SJCRH30 (cell line): Measurements from ENCODE around the gene OXER1. TPM values are rescaled to one million over a fixed set of nuclear protein-coding genes. Genes with fewer than 3 reads are reported as not detected.
A peak's percentile ranks its signal among the peaks of the same experiment; 100 is the strongest.

Experiments
- DNase-seq, 2 experiments: peaks; one replicate each; pipeline ENCODE4 v3.0.0-alpha.2; 2015 to 2020
- H3K27ac ChIP-seq: fragments of 250-450 bp; sonication (Bioruptor Pico); 2 replicates; pipeline ENCODE4 v1.5.1; 2020; ENCODE audit warnings: mild to moderate bottlenecking, moderate library complexity
- H3K27me3 ChIP-seq: fragments of 250-450 bp; sonication (Bioruptor Pico); 2 replicates; pipeline ENCODE4 v1.5.1; 2020; ENCODE audit warnings: mild to moderate bottlenecking, moderate library complexity
- H3K36me3 ChIP-seq: fragments of 250-450 bp; sonication (Bioruptor Pico); 2 replicates; pipeline ENCODE4 v1.5.1; 2020; ENCODE audit warnings: mild to moderate bottlenecking, moderate library complexity
- H3K4me1 ChIP-seq: fragments of 250-450 bp; sonication (Bioruptor Pico); 2 replicates; pipeline ENCODE4 v1.5.1; 2020; ENCODE audit warnings: mild to moderate bottlenecking, moderate library complexity
- H3K4me3 ChIP-seq: fragments of 250-450 bp; sonication (Bioruptor Pico); 2 replicates; pipeline ENCODE4 v1.5.1; 2020; ENCODE audit warnings: mild to moderate bottlenecking, moderate library complexity
- H3K9me3 ChIP-seq: fragments of 250-450 bp; sonication (Bioruptor Pico); replicated peaks from 2 replicates; pipeline ENCODE4 v1.5.1; 2020; ENCODE audit warnings: mild to moderate bottlenecking, moderate library complexity
- total RNA-seq: library from RNA; depleted of rRNA; stranded (reverse); fragments of >200 nt; shearing (Covaris generic); gene quantifications from 2 replicates; pipeline ENCODE4 v1.2.3, GENCODE V29; 2014

The OXER1 gene
- total RNA-seq, 1 experiment from 2014 or later: 1.8 TPM

- Histone ChIP-seq H3K27ac (no peak overlapping the region), H3K27me3 (no peaks in the 10 kb centered on the region), H3K9me3 (peaks cover 3% of the 10 kb centered on the region; the same call in 1 of the 2 replicates), H3K36me3 (no peaks in the 10 kb centered on the region), H3K4me1 (peaks cover 18% of the 10 kb centered on the region), H3K4me3 (no peak overlapping the region)
- no peak for DNase-seq
Observed at GRCh38 chr2:42799881-42800280, 35.9 kb upstream of the OXER1 start.

- no peak for DNase-seq
- H3K27me3 ChIP-seq: no peaks in the 10 kb centered on the region
Observed at GRCh38 chr2:42797281-42797680, 33.3 kb upstream of the OXER1 start.

GRCh38 chr2:42796427-42797248 lies 32.7 kb upstream of the OXER1 start:
- H3K27ac ChIP-seq: peak overlapping the region; percentile 89
- H3K36me3 ChIP-seq: no peaks in the 10 kb centered on the region
- H3K27me3 ChIP-seq: no peaks in the 10 kb centered on the region
- H3K4me3 ChIP-seq: peak overlapping the region; percentile 43
- peaks cover 3% of the 10 kb centered on the region; the same call in 1 of the 2 replicates for H3K9me3 ChIP-seq
- DNase-seq: peak in 1 of 2 experiments; percentile 75
- peaks cover 24% of the 10 kb centered on the region for H3K4me1 ChIP-seq

More at GRCh38 chr2:42797281-42797680, 33.3 kb upstream of the OXER1 start:
- Histone ChIP-seq H3K9me3 (peaks cover 3% of the 10 kb centered on the region; the same call in 1 of the 2 replicates), H3K4me1 (peaks cover 24% of the 10 kb centered on the region), H3K4me3 (no peak overlapping the region), H3K36me3 (no peaks in the 10 kb centered on the region), H3K27ac (peak overlapping the region; percentile 89; the same call in 1 of the 2 replicates)

DNA sequence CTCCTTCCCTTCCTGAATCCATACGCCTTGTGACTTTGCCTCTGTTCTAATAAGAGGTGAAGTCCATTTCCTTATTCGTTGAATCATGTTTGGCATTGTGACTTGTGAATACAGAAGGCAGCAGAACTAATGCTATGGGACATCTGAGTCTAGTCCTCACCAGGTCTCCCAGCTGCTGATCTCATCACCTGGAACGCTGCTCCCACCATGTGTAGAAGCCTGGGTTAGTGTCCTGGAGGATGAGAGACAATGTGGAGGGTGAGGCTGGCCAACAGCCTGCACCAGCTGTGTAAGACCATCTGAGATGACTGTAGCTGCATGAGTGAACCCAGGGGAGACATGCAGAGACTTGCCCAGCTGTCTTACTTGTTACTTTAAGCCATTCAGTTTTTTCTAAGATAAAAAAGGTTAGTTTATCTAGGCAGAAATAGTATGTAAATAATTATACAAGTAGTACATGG lies 31.9 kb upstream of the OXER1 start:
- Histone ChIP-seq H3K36me3 (no peaks in the 10 kb centered on the region), H3K4me3 (peak overlapping the region; percentile 43), H3K4me1 (peaks cover 24% of the 10 kb centered on the region), H3K27me3 (no peaks in the 10 kb centered on the region), H3K27ac (peak overlapping the region; percentile 89), H3K9me3 (peaks cover 3% of the 10 kb centered on the region; the same call in 1 of the 2 replicates)
- DNase-seq: peak; percentile 86 to 94

- Histone ChIP-seq H3K27me3 (no peaks in the 10 kb centered on the region), H3K4me3 (no peak overlapping the region), H3K4me1 (peaks cover 24% of the 10 kb centered on the region), H3K27ac (peak overlapping the region; percentile 89), H3K36me3 (no peaks in the 10 kb centered on the region), H3K9me3 (peaks cover 3% of the 10 kb centered on the region; the same call in 1 of the 2 replicates)
- DNase-seq: no peak
Observed at GRCh38 chr2:42795275-42795674, 31.3 kb upstream of the OXER1 start.

DNA sequence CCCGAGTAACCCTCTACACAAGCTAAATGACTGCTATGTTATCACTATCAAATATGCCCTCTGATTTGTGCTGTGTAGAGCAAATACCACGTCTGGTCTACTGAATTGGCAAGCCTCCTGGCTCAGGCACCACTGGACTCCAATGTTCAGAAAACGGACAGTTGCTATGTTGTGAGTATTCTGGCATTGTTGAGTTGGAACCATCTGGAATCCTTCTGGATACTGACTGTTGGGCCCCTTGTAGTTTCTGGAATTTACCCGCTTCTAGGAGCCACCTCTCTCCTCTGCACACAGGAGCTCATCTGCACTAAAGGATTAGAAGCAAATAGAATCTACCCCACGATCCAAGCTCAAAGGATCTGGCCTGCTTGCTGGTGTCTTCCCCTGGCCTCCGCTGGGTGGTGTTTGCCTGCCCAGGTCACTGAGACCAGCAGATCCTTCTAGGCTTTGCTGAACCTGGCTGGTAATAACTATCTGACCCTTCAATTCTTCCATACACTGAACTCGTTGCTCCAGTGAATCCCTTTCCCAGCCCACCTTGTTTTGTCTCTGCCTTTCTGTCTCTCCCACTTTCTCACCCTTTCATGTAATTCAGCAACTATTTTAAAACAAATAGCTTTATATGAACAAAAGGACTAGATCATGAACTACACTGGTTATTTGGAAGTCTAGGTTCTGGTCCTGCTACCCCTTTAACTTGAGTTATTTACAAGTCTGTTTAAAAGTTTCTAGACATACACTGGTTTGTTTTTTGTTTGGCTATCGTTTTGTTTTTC lies 30.5 kb upstream of the OXER1 start:
- Histone ChIP-seq H3K27me3 (no peaks in the 10 kb centered on the region), H3K36me3 (no peaks in the 10 kb centered on the region), H3K9me3 (peaks cover 3% of the 10 kb centered on the region; the same call in 1 of the 2 replicates), H3K4me3 (no peak overlapping the region), H3K27ac (no peak overlapping the region), H3K4me1 (peaks cover 23% of the 10 kb centered on the region)
- no peak for DNase-seq

- H3K4me3 ChIP-seq: peak overlapping the region; percentile 63
- H3K27ac ChIP-seq: peak overlapping the region; percentile 78
- peak; percentile 31 to 57 for DNase-seq
- H3K36me3 ChIP-seq: no peaks in the 10 kb centered on the region
- H3K27me3 ChIP-seq: no peaks in the 10 kb centered on the region
- peaks cover 3% of the 10 kb centered on the region; the same call in 1 of the 2 replicates for H3K9me3 ChIP-seq
- peaks cover 31% of the 10 kb centered on the region for H3K4me1 ChIP-seq
Observed at GRCh38 chr2:42793334-42794270, 29.7 kb upstream of the OXER1 start.

- Histone ChIP-seq H3K4me3 (peak within 1 kb of the TSS; percentile 63), H3K27ac (peak within 1 kb of the TSS; percentile 78), H3K9me3 (peaks cover 3% of the 10 kb centered on the region; the same call in 1 of the 2 replicates), H3K27me3 (no peaks in the 10 kb centered on the region), H3K4me1 (peaks cover 40% of the 10 kb centered on the region), H3K36me3 (no peaks in the 10 kb centered on the region)
- DNase-seq: peak; percentile 59 to 62
Observed at GRCh38 chr2:42792583-42793333, 28.8 kb upstream of the OXER1 start, which contains the start of gene HAAO. TSS of gene HAAO (minus strand) at chr2:42792583. CDS start at chr2:42792536, 47 bp downstream.

- H3K27me3 ChIP-seq: no peaks in the 10 kb centered on the region
- no peaks in the 10 kb centered on the region for H3K36me3 ChIP-seq
- H3K27ac ChIP-seq: peak overlapping the region; percentile 78
- no peak for DNase-seq
- H3K9me3 ChIP-seq: peaks cover 3% of the 10 kb centered on the region; the same call in 1 of the 2 replicates
- peak overlapping the region; percentile 63 for H3K4me3 ChIP-seq
- peaks cover 45% of the 10 kb centered on the region for H3K4me1 ChIP-seq
Observed at GRCh38 chr2:42792087-42792582, 28.2 kb upstream of the OXER1 start.

DNA sequence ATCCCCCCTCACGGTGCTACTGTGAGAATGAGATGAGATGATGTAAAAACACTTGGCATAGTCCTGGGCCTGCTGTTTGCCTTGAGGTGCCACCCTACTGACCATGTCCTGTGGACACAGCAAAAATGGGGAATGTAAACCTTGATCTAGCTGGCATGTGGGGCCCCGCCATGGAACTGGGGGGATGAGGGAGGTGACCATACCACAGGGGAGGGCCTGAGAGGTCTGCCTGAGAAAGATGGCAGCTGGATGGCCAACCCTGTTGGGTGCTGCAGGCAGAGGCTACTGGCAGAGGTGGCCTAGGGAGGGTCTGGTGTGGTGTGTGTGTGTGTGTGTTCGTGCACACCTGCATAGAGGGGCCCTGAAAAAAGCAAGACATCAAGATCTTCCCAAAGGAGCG lies 27.7 kb upstream of the OXER1 start:
- DNase-seq: no peak
- Histone ChIP-seq H3K27me3 (no peaks in the 10 kb centered on the region), H3K4me3 (peak overlapping the region; percentile 63), H3K4me1 (peaks cover 46% of the 10 kb centered on the region), H3K36me3 (no peaks in the 10 kb centered on the region), H3K9me3 (no peaks in the 10 kb centered on the region), H3K27ac (no peak overlapping the region)

GRCh38 chr2:42789751-42790150 lies 25.8 kb upstream of the OXER1 start:
- Histone ChIP-seq H3K4me1 (peaks cover 50% of the 10 kb centered on the region), H3K27ac (no peak overlapping the region), H3K36me3 (no peaks in the 10 kb centered on the region), H3K9me3 (no peaks in the 10 kb centered on the region), H3K4me3 (no peak overlapping the region), H3K27me3 (no peaks in the 10 kb centered on the region)
- no peak for DNase-seq

- no peak overlapping the region for H3K4me3 ChIP-seq
- H3K4me1 ChIP-seq: peaks cover 48% of the 10 kb centered on the region
- H3K9me3 ChIP-seq: no peaks in the 10 kb centered on the region
- no peaks in the 10 kb centered on the region for H3K27me3 ChIP-seq
- DNase-seq: peak in 1 of 2 experiments; percentile 49
- H3K36me3 ChIP-seq: no peaks in the 10 kb centered on the region
- H3K27ac ChIP-seq: no peak overlapping the region
Observed at GRCh38 chr2:42788882-42789281, 24.9 kb upstream of the OXER1 start.

GRCh38 chr2:42788478-42788793 lies 24.5 kb upstream of the OXER1 start:
- no peak for DNase-seq
- no peak overlapping the region for H3K4me3 ChIP-seq
- peaks cover 47% of the 10 kb centered on the region for H3K4me1 ChIP-seq
- no peaks in the 10 kb centered on the region for H3K27me3 ChIP-seq
- H3K36me3 ChIP-seq: no peaks in the 10 kb centered on the region
- no peak overlapping the region for H3K27ac ChIP-seq
- H3K9me3 ChIP-seq: no peaks in the 10 kb centered on the region
